ENCODE data around the gene LCN12. TPM values are rescaled to one million over a fixed set of nuclear protein-coding genes. Genes with fewer than 3 reads are reported as not detected.

The LCN12 gene
- total RNA-seq, 1 donor from 2014 or later: not detected

DNA sequence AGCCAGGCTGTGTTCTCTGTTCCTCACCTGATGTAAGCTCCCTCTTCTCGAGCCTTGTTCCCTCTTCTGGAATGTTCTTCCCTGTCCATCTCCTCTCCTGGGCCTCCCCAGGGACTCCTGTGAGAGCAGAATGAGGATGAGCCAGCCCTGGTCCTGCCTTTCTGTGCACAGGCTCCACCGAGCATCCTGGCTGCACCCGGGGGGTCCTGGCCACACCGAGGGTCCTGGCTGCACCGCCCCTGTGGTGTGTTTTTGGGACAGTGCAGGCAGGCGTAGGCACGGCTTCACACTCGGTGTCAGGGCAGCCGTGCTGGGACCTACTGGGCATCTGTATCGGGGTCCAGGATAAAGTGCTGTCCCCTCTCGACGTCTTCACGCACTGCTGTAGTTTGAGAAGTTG lies 25.3 kb upstream of the LCN12 start:
- no peaks in the 10 kb centered on the region for H3K36me3 ChIP-seq

DNA sequence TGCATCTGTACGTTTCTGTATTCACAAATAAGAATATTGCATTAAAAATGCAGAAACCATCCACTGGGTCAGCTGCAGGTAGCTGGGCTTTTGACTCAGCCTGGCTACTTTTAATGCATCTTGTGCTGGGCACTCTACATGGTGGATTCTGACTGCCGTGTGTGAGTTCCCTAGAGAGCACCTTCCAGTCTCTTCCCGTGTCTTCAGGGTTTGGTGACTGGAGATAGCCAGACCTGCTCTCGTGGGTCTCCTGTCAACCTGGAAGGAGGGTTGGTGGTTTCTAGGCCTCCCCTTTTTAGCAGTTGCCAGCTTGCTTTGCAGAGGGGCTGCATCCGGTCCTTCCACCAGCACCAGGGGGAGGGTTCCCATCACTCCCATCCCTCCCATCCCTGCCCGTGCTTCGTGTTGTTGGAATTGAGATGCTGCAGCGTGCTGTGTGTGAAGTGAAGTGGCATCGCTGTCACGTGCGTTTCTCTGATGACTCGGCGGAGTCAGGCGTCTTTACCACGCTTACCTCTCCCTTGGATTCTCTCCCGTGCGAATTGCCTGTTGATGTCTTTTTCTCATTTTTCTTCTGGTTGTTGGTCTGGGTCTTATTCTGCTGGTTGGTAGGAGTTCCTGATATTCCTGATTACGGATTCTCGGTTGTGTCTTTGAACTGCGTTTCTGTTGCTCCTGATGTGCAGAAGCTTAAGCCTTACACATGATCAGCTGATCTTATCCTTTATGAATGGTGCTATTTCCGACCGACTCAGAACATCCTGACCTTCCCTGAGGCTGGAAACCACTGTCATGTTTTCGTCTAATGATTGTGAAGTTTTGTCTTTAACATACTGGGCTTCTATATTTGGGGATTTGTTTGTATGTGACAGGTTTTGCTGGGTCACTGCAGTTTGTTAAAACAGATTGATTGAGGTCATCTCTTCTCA lies 24.5 kb upstream of the LCN12 start:
- Histone ChIP-seq H3K4me2 (no peak overlapping the region), H3K36me3 (no peaks in the 10 kb centered on the region), H4K20me1 (ENCODE audit: low read depth) (peaks cover 3% of the 10 kb centered on the region), H3F3A (ENCODE audit: low read depth) (no peaks in the 10 kb centered on the region), H3K27me3 (no peaks in the 10 kb centered on the region), H3K4me1 (no peaks in the 10 kb centered on the region), H3K9ac (no peak overlapping the region), H3K79me2 (ENCODE audit: low read depth) (no peaks in the 10 kb centered on the region), H3K9me3 (ENCODE audit: low read depth) (no peaks in the 10 kb centered on the region), H3K4me3 (no peak overlapping the region), H2AFZ (replicated peaks) (no peak overlapping the region), H3K27ac (no peak overlapping the region)
- Mint-ChIP-seq H3K4me3 (no peak overlapping the region), H3K9me3 (peaks cover 5% of the 10 kb centered on the region), H3K36me3 (peaks cover 15% of the 10 kb centered on the region), H3K4me1 (no peaks in the 10 kb centered on the region), H3K27me3 (ENCODE audit: insufficient read depth, low read depth) (no peaks in the 10 kb centered on the region), H3K27ac (no peak overlapping the region)
- DNase-seq (ENCODE audit: low spot score): no peak
- TF ChIP-seq, protein P1, sequence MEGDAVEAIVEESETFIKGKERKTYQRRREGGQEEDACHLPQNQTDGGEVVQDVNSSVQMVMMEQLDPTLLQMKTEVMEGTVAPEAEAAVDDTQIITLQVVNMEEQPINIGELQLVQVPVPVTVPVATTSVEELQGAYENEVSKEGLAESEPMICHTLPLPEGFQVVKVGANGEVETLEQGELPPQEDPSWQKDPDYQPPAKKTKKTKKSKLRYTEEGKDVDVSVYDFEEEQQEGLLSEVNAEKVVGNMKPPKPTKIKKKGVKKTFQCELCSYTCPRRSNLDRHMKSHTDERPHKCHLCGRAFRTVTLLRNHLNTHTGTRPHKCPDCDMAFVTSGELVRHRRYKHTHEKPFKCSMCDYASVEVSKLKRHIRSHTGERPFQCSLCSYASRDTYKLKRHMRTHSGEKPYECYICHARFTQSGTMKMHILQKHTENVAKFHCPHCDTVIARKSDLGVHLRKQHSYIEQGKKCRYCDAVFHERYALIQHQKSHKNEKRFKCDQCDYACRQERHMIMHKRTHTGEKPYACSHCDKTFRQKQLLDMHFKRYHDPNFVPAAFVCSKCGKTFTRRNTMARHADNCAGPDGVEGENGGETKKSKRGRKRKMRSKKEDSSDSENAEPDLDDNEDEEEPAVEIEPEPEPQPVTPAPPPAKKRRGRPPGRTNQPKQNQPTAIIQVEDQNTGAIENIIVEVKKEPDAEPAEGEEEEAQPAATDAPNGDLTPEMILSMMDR (IDR thresholded peaks at IDR 0.05): no peak
- TF ChIP-seq EZH2phosphoT487 (IDR thresholded peaks at IDR 0.05): no peak
- no peak for TF ChIP-seq EZH2 (IDR thresholded peaks at IDR 0.05)

More for the DNA sequence above, 25.3 kb upstream of the LCN12 start:
- H3K4me2 ChIP-seq: no peak overlapping the region
- no peak overlapping the region for H3K27ac ChIP-seq
- no peaks in the 10 kb centered on the region for H3K4me1 Mint-ChIP-seq
- TF ChIP-seq, protein P1 (IDR thresholded peaks at IDR 0.05): no peak
- TF ChIP-seq EZH2 (IDR thresholded peaks at IDR 0.05) (no peak), EZH2phosphoT487 (IDR thresholded peaks at IDR 0.05) (no peak)
- peaks cover 3% of the 10 kb centered on the region for H4K20me1 ChIP-seq (ENCODE audit: low read depth)
- H3K79me2 ChIP-seq (ENCODE audit: low read depth): no peaks in the 10 kb centered on the region
- no peak overlapping the region for H3K4me3 ChIP-seq
- no peak overlapping the region for H2AFZ ChIP-seq (replicated peaks)
- no peak overlapping the region for H3K27ac Mint-ChIP-seq
- peaks cover 10% of the 10 kb centered on the region for H3K36me3 Mint-ChIP-seq
- peaks cover 2% of the 10 kb centered on the region for H3K9me3 Mint-ChIP-seq
- DNase-seq (ENCODE audit: low spot score): no peak
- H3K9ac ChIP-seq: no peak overlapping the region
- H3K4me1 ChIP-seq: no peaks in the 10 kb centered on the region
- H3K9me3 ChIP-seq (ENCODE audit: low read depth): no peaks in the 10 kb centered on the region
- no peaks in the 10 kb centered on the region for H3K27me3 Mint-ChIP-seq (ENCODE audit: insufficient read depth, low read depth)
- no peaks in the 10 kb centered on the region for H3K27me3 ChIP-seq
- no peaks in the 10 kb centered on the region for H3F3A ChIP-seq (ENCODE audit: low read depth)
- no peak overlapping the region for H3K4me3 Mint-ChIP-seq

DNA sequence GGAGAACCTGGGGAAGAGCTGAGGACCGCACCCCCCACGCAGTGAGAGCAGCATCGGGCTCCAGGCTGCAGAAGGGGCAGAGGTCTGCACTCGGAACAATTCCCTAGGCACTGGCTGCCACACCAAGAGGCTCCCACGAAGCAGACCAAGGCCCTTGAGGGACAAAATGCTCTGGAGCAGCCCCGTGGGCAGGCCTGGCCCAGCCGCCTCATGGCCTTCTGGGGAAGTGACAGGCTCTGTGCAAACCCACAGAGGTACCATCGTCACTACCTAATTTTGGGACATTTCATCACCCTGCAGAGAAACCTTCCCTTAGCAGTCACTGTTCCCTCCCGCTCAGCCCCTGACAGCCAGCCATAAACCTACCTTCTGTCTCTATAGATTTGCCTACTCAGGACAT lies 23.5 kb upstream of the LCN12 start:
- no peak overlapping the region for H3K4me3 Mint-ChIP-seq
- H3K27me3 Mint-ChIP-seq (ENCODE audit: insufficient read depth, low read depth): no peaks in the 10 kb centered on the region
- no peak overlapping the region for H3K27ac ChIP-seq
- no peak overlapping the region for H3K9ac ChIP-seq
- H3K36me3 Mint-ChIP-seq: peaks cover 20% of the 10 kb centered on the region
- no peaks in the 10 kb centered on the region for H3F3A ChIP-seq (ENCODE audit: low read depth)
- H3K36me3 ChIP-seq: no peaks in the 10 kb centered on the region
- H3K4me3 ChIP-seq: no peak overlapping the region
- H2AFZ ChIP-seq (replicated peaks): no peak overlapping the region
- H3K9me3 ChIP-seq (ENCODE audit: low read depth): no peaks in the 10 kb centered on the region
- no peak for TF ChIP-seq EZH2 (IDR thresholded peaks at IDR 0.05)
- no peak for TF ChIP-seq EZH2phosphoT487 (IDR thresholded peaks at IDR 0.05)
- TF ChIP-seq, protein P1 (IDR thresholded peaks at IDR 0.05): no peak
- peaks cover 5% of the 10 kb centered on the region for H3K9me3 Mint-ChIP-seq
- H3K27ac Mint-ChIP-seq: no peak overlapping the region
- no peaks in the 10 kb centered on the region for H3K4me1 ChIP-seq
- H3K4me1 Mint-ChIP-seq: no peaks in the 10 kb centered on the region
- no peak overlapping the region for H3K4me2 ChIP-seq
- DNase-seq (ENCODE audit: low spot score): no peak
- H3K27me3 ChIP-seq: no peaks in the 10 kb centered on the region
- H3K79me2 ChIP-seq (ENCODE audit: low read depth): no peaks in the 10 kb centered on the region
- H4K20me1 ChIP-seq (ENCODE audit: low read depth): peaks cover 3% of the 10 kb centered on the region

All from neural progenitor cell (in vitro differentiated cells).